Neural cell (in vitro differentiated cells): ENCODE measurements around the gene FAM53B.

Experiments used
- CTCF ChIP-seq: fragments of 450-650 bp; IDR thresholded peaks from 2 replicates; pipeline ENCODE4 v1.5.1; 2014; ENCODE audit warnings: antibody characterized with exemption, mild to moderate bottlenecking, moderate library complexity; ENCODE audit not compliant: poor library complexity, severe bottlenecking
- REST ChIP-seq: IDR thresholded peaks from 2 replicates; pipeline ENCODE4 v1.6.1; 2012; ENCODE audit warnings: borderline replicate concordance

- no peak for TF ChIP-seq REST
- no peak for TF ChIP-seq CTCF
Measured at GRCh38 chr10:124611738-124612137, 132.4 kb downstream of the FAM53B start.
